Heart right ventricle (tissue), 16 donors: ENCODE data around the gene OCA2. TPM values are rescaled to one million over a fixed set of nuclear protein-coding genes. Genes with fewer than 3 reads are reported as not detected.

Experiments used
- ATAC-seq, 8 donors: fragments of 200-7000 bp; cut with Tn5 transposase; one replicate each; pipeline ENCODE4 v1.9.1; 2020; ENCODE audit warnings: mild to moderate bottlenecking in 8 of 8, moderate library complexity in 8 of 8, moderate number of reproducible peaks in 1 of 8
- DNase-seq, 2 donors: peaks; one replicate each; pipeline ENCODE4 v3.0.0-alpha.2; 2020
- H3K27ac ChIP-seq, 10 donors: fragments of 200-600 bp; sonication (generic) in 2 of 10; one replicate each; pipeline versions ENCODE4 v1.5.0 to v1.8.0; 2020 to 2022; ENCODE audit warnings: mild to moderate bottlenecking in 3 of 10
- H3K27me3 ChIP-seq, 7 donors: fragments of 200-600 bp; one replicate each; pipeline ENCODE4 v1.8.0; 2021 to 2022; ENCODE audit warnings: mild to moderate bottlenecking in 2 of 7
- H3K36me3 ChIP-seq, 9 donors: fragments of 200-600 bp; sonication (generic) in 1 of 9; one replicate each; pipeline versions ENCODE4 v1.5.0 to v1.8.0; 2020 to 2022; ENCODE audit warnings: mild to moderate bottlenecking in 2 of 9
- H3K4me1 ChIP-seq, 9 donors: fragments of 200-600 bp; sonication (generic) in 1 of 9; one replicate each; pipeline versions ENCODE4 v1.5.0 to v1.8.0; 2020 to 2022; ENCODE audit warnings: mild to moderate bottlenecking in 4 of 9
- H3K4me3 ChIP-seq, 10 donors: fragments of 200-600 bp; sonication (generic) in 2 of 10; one replicate each; pipeline versions ENCODE4 v1.5.0 to v1.8.0; 2020 to 2022; ENCODE audit warnings: mild to moderate bottlenecking in 7 of 10, moderate library complexity in 2 of 10
- H3K9me3 ChIP-seq, 11 donors: fragments of 200-600 bp in 10 of 11; sonication (generic) in 2 of 11; one replicate each; pipeline versions ENCODE4 v1.5.0 to v1.8.0; 2013 to 2022; ENCODE audit warnings: mild to moderate bottlenecking in 2 of 11, control low read depth in 1 of 11, moderate library complexity in 1 of 11
- CTCF ChIP-seq, 9 donors: fragments of 200-600 bp; sonication (generic) in 2 of 9; IDR thresholded peaks; one replicate each; pipeline versions ENCODE4 v1.5.0 to v1.8.0; 2021 to 2022; ENCODE audit warnings: antibody characterized with exemption in 9 of 9, mild to moderate bottlenecking in 5 of 9, moderate library complexity in 1 of 9
- whole genome bisulfite sequencing, 2 donors: extraction: QIAGEN DNeasy Blood & Tissue Kit; methylation state at CpG; one replicate each; pipeline ENCODE4 v1.1.7; 2013; ENCODE audit warnings: inconsistent platforms in 1 of 2; 5-methylcytosine and 5-hydroxymethylcytosine counted together
- intact Hi-C, 10 donors: fragments of 100-400 bp; cut with DNase I; formaldehyde crosslinking; loops; one replicate each; pipeline versions ENCODE4 v1.11.1 to v1.14.2; 2022
- polyA plus RNA-seq, 2 donors: library from polyadenylated mRNA; stranded (reverse); fragments of 200-250 nt; gene quantifications; one replicate each; pipeline ENCODE4 v1.2.3, GENCODE V29; 2013
- total RNA-seq, 10 donors: library from RNA; stranded (reverse); fragmentation: NEBNext Ultra II Directional in 3 of 10; extraction: Animal tissue kit (Norgen Biotek cat#: 25700) in 3 of 10; gene quantifications; one replicate each; pipeline versions ENCODE4 v1.2.1 to v1.2.4, GENCODE V29; 2021 to 2023
- donor health status: Arrhythmogenic right ventricular cardiomyopathy.
- donor health status: ischemic (EF 13 %, LVEDD 7.1; RV severe dilation, severe dysfunction).
- donor health status: healthy with polysubstance abuse.
- donor health status: DM: no; HTN: yes; CAD: no.
- donor health status: DM: no; HTN: no; CAD: no.
- donor health status: ischemic (EF 25% LVEDD 6.9; RV normal size, moderate dysfunction).
- donor health status: ischemic (EF 25% LVEDD 5.7; RV mildly dilated, moderate dysfunction).
- donor health status: healthy.
- donor health status: DM: yes; HTN: yes; CAD: no.
- donor health status: Ischemic cardiomyopathy.
- donor health status: ischemic (EF 35%, LVEDD 5.7; RV mildly dilated, moderate dysfunction).
- donor health status: nonischemic (EF 11% LVEDD 7.7; RV severe dilation, severe dysfunction).
- donor health status: DM: yes; HTN: yes; CAD: no.
- donor health status: PGD.
- donor health status: ischemic (EF 29% LVEDD 5.4; RV normal size, mild dysfunction).
- donor health status: nonischemic (EF 23%, LVEDD 6.1; RV moderate dilation, normal function).

Gene OCA2
- total and polyA plus RNA-seq, 12 donors, result 0.04 to 0.32 (median 0.17) TPM; not detected in 6

GRCh38 chr15:27734785-27735495 is 364.2 kb downstream of the OCA2 start:
- H3K4me3 ChIP-seq, result no peak overlapping the region

GRCh38 chr15:27731776-27732175 is 367.3 kb downstream of the OCA2 start:
- 31 to 42% methylated on average over 1 of the region's 1 CpG for WGBS, 2 donors
- intact Hi-C loops, result no loop called here
- no peak for ATAC-seq

More at GRCh38 chr15:27734785-27735495, 364.2 kb downstream of the OCA2 start:
- 73 to 87% methylated on average over 3 of the region's 3 CpGs for WGBS, 2 donors
- Histone ChIP-seq H3K27ac (no peak overlapping the region), H3K4me1 (no peaks in the 10 kb centered on the region), H3K27me3 (no peaks in the 10 kb centered on the region), H3K9me3 (peaks cover 0 to 52% (median 18%) of the 10 kb centered on the region in 11 donors), H3K36me3 (no peaks in the 10 kb centered on the region)
- DNase-seq, result no peak
- no peak for TF ChIP-seq CTCF (IDR thresholded peaks at IDR 0.05)
- ATAC-seq, result no peak
- intact Hi-C loops, result no loop called here

GRCh38 chr15:27730868-27731267 is 368.2 kb downstream of the OCA2 start:
- no peak for ATAC-seq
- intact Hi-C loops, result no loop called here
- peaks cover 0 to 32% (median 16%) of the 10 kb centered on the region in 11 donors for H3K9me3 ChIP-seq

More at GRCh38 chr15:27731776-27732175, 367.3 kb downstream of the OCA2 start:
- DNase-seq, result no peak
- no peaks in the 10 kb centered on the region for H3K4me1 ChIP-seq
- TF ChIP-seq CTCF (IDR thresholded peaks at IDR 0.05), result no peak
- H3K4me3 ChIP-seq, result no peak overlapping the region
- no peaks in the 10 kb centered on the region for H3K27me3 ChIP-seq
- H3K9me3 ChIP-seq, result peaks cover 0 to 40% (median 18%) of the 10 kb centered on the region in 11 donors
- H3K27ac ChIP-seq, result no peak overlapping the region
- H3K36me3 ChIP-seq, result no peaks in the 10 kb centered on the region

GRCh38 chr15:27725731-27726130 is 373.4 kb downstream of the OCA2 start:
- TF ChIP-seq CTCF (IDR thresholded peaks at IDR 0.05), result no peak
- intact Hi-C loops, result no loop called here
- WGBS, 2 donors, result 74 to 80% methylated on average over 3 of the region's 3 CpGs

More at GRCh38 chr15:27730868-27731267, 368.2 kb downstream of the OCA2 start:
- Histone ChIP-seq H3K36me3 (no peaks in the 10 kb centered on the region), H3K4me3 (no peak overlapping the region), H3K27ac (no peak overlapping the region), H3K27me3 (no peaks in the 10 kb centered on the region), H3K4me1 (no peaks in the 10 kb centered on the region)
- no peak for TF ChIP-seq CTCF (IDR thresholded peaks at IDR 0.05)
- DNase-seq, result no peak

More at GRCh38 chr15:27725731-27726130, 373.4 kb downstream of the OCA2 start:
- Histone ChIP-seq H3K4me1 (no peaks in the 10 kb centered on the region), H3K36me3 (no peaks in the 10 kb centered on the region), H3K4me3 (no peak overlapping the region), H3K27ac (no peak overlapping the region), H3K9me3 (peaks cover 0 to 13% (median 0%) of the 10 kb centered on the region in 11 donors), H3K27me3 (peaks cover 0 to 3% (median 0%) of the 10 kb centered on the region in 7 donors)
- no peak for DNase-seq
- no peak for ATAC-seq
